ENCODE data around the gene BSPRY. TPM values are rescaled to one million over a fixed set of nuclear protein-coding genes. Genes with fewer than 3 reads are reported as not detected.
"Not testable (repeated sequence)": the region's sequence is repeated elsewhere in the genome, so short reads cannot be mapped to it uniquely, and the experiment has no call there.

The BSPRY gene
- total and polyA plus RNA-seq, 4 donors, result 8.8 to 12.7 (median 11.0) TPM

- peaks cover 8 to 18% (median 10%) of the 10 kb centered on the region in 5 donors for H3K4me1 ChIP-seq (ENCODE audit: control insufficient read depth in 5 of 5, insufficient read depth in 5 of 5, low read length in 5 of 5)
- WGBS, 2 donors, result 44 to 72% methylated on average over 2 of the region's 2 CpGs
- H3K36me3 ChIP-seq (ENCODE audit: control insufficient read depth in 4 of 4, insufficient read depth in 4 of 4, low read length in 4 of 4), result peaks cover 4 to 16% (median 10%) of the 10 kb centered on the region in 4 donors
- H3K9me3 ChIP-seq (ENCODE audit: control insufficient read depth in 4 of 4, insufficient read depth in 3 of 4, low read length in 3 of 4), result no peaks in the 10 kb centered on the region
- H3K27ac ChIP-seq (ENCODE audit: low read depth in 1 of 2, low read length in 1 of 2), result no peak overlapping the region
- TF ChIP-seq CTCF (IDR thresholded peaks at IDR 0.05; ENCODE audit: control extremely low read depth, extremely low read depth), result no peak
- no peak overlapping the region for H3K4me3 ChIP-seq
- no peaks in the 10 kb centered on the region for H3K27me3 ChIP-seq (ENCODE audit: control insufficient read depth in 3 of 3, insufficient read depth in 3 of 3, low read length in 2 of 3)
- ATAC-seq (ENCODE audit: insufficient read depth, low FRiP score) (no peak), DNase-seq (no peak)
- no peak overlapping the region for H3K9ac ChIP-seq (ENCODE audit: insufficient read depth in 1 of 2, low read length in 2 of 2)
Observed at GRCh38 chr9:113403646-113404045, 54.3 kb downstream of the BSPRY start.

- H3K9ac ChIP-seq (ENCODE audit: insufficient read depth in 1 of 2, low read length in 2 of 2); DNase-seq; H3K27me3 ChIP-seq (ENCODE audit: control insufficient read depth in 3 of 3, insufficient read depth in 3 of 3, low read length in 2 of 3); H3K9me3 ChIP-seq (ENCODE audit: control insufficient read depth in 4 of 4, insufficient read depth in 3 of 4, low read length in 3 of 4); ATAC-seq (ENCODE audit: insufficient read depth, low FRiP score); H3K27ac ChIP-seq (ENCODE audit: low read depth in 1 of 2, low read length in 1 of 2); H3K4me3 ChIP-seq: not testable (repeated sequence)
- H3K36me3 ChIP-seq (ENCODE audit: control insufficient read depth in 4 of 4, insufficient read depth in 4 of 4, low read length in 4 of 4), result peaks cover 4 to 19% (median 11%) of the 10 kb centered on the region in 4 donors
- WGBS, 2 donors, result 88 to 91% methylated on average over 9 of the region's 9 CpGs
- peaks cover 0 to 12% (median 9%) of the 10 kb centered on the region in 5 donors for H3K4me1 ChIP-seq (ENCODE audit: control insufficient read depth in 5 of 5, insufficient read depth in 5 of 5, low read length in 5 of 5)
Observed at GRCh38 chr9:113406353-113406752, 57.0 kb downstream of the BSPRY start.

GRCh38 chr9:113406873-113407511, 57.7 kb downstream of the BSPRY start:
- TF ChIP-seq CTCF (IDR thresholded peaks at IDR 0.05; ENCODE audit: control extremely low read depth, extremely low read depth), result peak; percentile 65
- H3K9ac ChIP-seq (ENCODE audit: insufficient read depth in 1 of 2, low read length in 2 of 2); H3K4me1 ChIP-seq (ENCODE audit: control insufficient read depth in 5 of 5, insufficient read depth in 5 of 5, low read length in 5 of 5); H3K9me3 ChIP-seq (ENCODE audit: control insufficient read depth in 4 of 4, insufficient read depth in 3 of 4, low read length in 3 of 4); H3K27me3 ChIP-seq (ENCODE audit: control insufficient read depth in 3 of 3, insufficient read depth in 3 of 3, low read length in 2 of 3); H3K4me3 ChIP-seq; H3K27ac ChIP-seq (ENCODE audit: low read depth in 1 of 2, low read length in 1 of 2); ATAC-seq (ENCODE audit: insufficient read depth, low FRiP score): not testable (repeated sequence)
- 39 to 41% methylated on average over 7 of the region's 7 CpGs for whole genome bisulfite sequencing, 2 donors
- peak; percentile 74 to 85 (median 83) for DNase-seq
- H3K36me3 ChIP-seq (ENCODE audit: control insufficient read depth in 4 of 4, insufficient read depth in 4 of 4, low read length in 4 of 4), result peaks cover 4 to 19% (median 11%) of the 10 kb centered on the region in 4 donors

GRCh38 chr9:113409481-113409880, 60.1 kb downstream of the BSPRY start:
- DNase-seq (no peak), ATAC-seq (ENCODE audit: insufficient read depth, low FRiP score) (no peak)
- Histone ChIP-seq H3K4me1 (ENCODE audit: control insufficient read depth in 5 of 5, insufficient read depth in 5 of 5, low read length in 5 of 5) (peaks cover 0 to 9% (median 5%) of the 10 kb centered on the region in 5 donors), H3K9ac (ENCODE audit: insufficient read depth in 1 of 2, low read length in 2 of 2) (peak overlapping the region; percentile 67 to 94), H3K36me3 (ENCODE audit: control insufficient read depth in 4 of 4, insufficient read depth in 4 of 4, low read length in 4 of 4) (peaks cover 4 to 19% (median 11%) of the 10 kb centered on the region in 4 donors), H3K27me3 (ENCODE audit: control insufficient read depth in 3 of 3, insufficient read depth in 3 of 3, low read length in 2 of 3) (no peaks in the 10 kb centered on the region), H3K27ac (ENCODE audit: low read depth in 1 of 2, low read length in 1 of 2) (peak overlapping the region; percentile 91 to 95), H3K4me3 (peak overlapping the region; percentile 99), H3K9me3 (ENCODE audit: control insufficient read depth in 4 of 4, insufficient read depth in 3 of 4, low read length in 3 of 4) (no peaks in the 10 kb centered on the region)
- 40 to 43% methylated on average over 10 of the region's 10 CpGs for WGBS, 2 donors
- no peak for TF ChIP-seq CTCF (IDR thresholded peaks at IDR 0.05; ENCODE audit: control extremely low read depth, extremely low read depth)
